ENCODE results near the gene TP53TG3. TPM values are rescaled to one million over a fixed set of nuclear protein-coding genes. Genes with fewer than 3 reads are reported as not detected.
"Not testable (repeated sequence)": the region's sequence is repeated elsewhere in the genome, so short reads cannot be mapped to it uniquely, and the experiment has no call there.

TP53TG3 gene
- not detected for polyA plus RNA-seq (2012; ENCODE audit: insufficient read length, low read depth)

- TF ChIP-seq POLR2AphosphoS5 (IDR thresholded peaks at IDR 0.05; ENCODE audit: low read depth, low read length); FOXP2 (optimal IDR thresholded peaks at IDR 0.05; ENCODE audit: borderline replicate concordance, extremely low read depth, extremely low read length, insufficient read depth); REST (IDR thresholded peaks at IDR 0.05; ENCODE audit: insufficient read depth in 1 of 2, low read depth in 2 of 2, low read length in 2 of 2): not testable (repeated sequence)
Observed at GRCh38 chr16:32676065-32676464, at the start of gene TP53TG3. Gene TP53TG3 (minus strand): TSS chr16:32676165. CDS start chr16:32676097, 68 bp downstream.
